HG03108 (cell line): ENCODE data around the gene MINDY1.

Experiments
- ATAC-seq: cut with Tn5 transposase; IDR thresholded peaks from one replicate; pipeline ENCODE4 v1.9.1; 2021; ENCODE audit warnings: moderate library complexity; ENCODE audit not compliant: unreplicated experiment

Gene MINDY1

GRCh38 chr1:150994248-150994647 lies 12.5 kb downstream of the MINDY1 start:
- no peak for ATAC-seq

- ATAC-seq, result no peak
These were observed 14.1 kb downstream of the MINDY1 start for GRCh38 chr1:150992626-150993025.

- ATAC-seq, result no peak
These were observed 18.8 kb downstream of the MINDY1 start for GRCh38 chr1:150987924-150988323.

- ATAC-seq, result no peak
These were observed 21.4 kb downstream of the MINDY1 start for GRCh38 chr1:150985179-150985825.

DNA sequence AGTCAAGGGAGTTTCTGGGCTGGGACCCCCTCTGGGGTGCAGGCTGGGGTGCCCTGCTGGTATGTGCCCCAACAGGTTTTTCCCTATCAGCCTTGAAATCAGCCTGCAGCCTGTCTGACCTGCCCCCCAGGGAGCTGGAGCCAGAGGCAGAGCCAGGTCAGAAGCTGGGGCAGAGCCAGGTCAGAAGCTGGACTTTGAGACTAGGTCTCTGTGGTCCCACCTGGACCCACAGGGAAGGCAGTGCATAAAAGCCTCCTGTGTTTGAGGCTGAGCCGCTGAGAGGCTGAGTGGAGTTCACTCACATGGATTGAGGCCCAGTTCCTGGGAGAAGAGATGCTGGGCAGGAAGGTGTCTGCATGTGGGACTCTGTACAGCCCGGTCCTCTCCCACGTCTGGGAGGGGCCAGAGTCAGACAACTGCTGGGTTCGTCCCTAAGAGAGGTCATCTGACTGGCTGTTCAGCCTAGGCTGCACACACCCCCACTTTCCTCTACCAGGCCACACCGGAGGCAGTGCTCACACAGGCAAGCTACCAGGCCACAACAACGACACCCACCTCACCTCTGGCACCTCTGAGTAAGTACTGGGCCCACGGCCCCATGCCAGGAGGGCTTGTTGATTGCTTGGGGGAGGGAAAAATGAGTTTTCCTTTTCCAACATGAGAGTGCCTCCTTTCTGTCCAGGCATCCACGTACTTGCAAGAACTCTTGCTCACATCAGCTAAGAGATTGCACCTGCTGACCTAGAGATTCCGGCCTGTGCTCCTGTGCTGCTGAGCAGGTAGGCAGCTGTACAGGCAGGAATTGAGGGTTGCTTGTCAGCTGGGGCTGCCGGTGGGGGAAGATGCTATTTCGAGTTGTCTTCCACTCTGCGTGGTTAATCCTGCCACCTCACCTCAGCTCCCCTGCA lies 24.6 kb downstream of the MINDY1 start, which contains the start of gene ANXA9:
Gene ANXA9 (plus strand): TSS at position 488 of the 908 bp plus-strand sequence. CDS start 814 bp downstream, outside the sequence.
- ATAC-seq, result no peak

DNA sequence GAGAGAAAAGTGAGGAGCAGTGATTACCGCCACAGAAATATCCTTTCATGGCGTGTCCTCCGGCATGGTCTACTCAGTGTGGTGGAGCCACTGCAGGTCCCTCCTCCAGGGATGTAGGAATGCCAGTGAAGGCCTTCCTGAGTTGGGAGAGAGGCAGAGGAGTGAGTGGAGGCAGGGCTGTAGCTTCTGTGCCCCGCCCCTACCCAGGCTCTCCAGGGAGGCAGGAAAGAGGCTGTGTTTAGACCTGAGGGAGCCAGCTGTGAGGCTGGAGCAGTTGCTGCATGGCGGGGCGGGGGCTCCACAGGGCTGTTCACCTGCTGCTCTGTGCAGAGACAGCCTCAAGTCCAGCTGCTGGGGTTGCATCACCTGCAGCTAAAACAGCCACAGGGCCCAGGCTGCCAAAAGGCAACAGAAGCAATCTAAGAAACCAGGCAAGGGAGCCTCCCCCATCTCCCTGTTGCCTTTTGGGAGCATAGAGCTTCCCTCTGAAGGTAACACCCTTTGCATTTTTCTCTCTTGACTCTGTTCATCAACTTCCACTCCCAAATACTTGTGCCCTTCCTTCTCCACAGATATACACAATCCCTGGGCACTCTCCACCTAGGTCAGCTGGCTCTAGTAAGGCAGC lies 25.4 kb downstream of the MINDY1 start:
- ATAC-seq, result no peak

DNA sequence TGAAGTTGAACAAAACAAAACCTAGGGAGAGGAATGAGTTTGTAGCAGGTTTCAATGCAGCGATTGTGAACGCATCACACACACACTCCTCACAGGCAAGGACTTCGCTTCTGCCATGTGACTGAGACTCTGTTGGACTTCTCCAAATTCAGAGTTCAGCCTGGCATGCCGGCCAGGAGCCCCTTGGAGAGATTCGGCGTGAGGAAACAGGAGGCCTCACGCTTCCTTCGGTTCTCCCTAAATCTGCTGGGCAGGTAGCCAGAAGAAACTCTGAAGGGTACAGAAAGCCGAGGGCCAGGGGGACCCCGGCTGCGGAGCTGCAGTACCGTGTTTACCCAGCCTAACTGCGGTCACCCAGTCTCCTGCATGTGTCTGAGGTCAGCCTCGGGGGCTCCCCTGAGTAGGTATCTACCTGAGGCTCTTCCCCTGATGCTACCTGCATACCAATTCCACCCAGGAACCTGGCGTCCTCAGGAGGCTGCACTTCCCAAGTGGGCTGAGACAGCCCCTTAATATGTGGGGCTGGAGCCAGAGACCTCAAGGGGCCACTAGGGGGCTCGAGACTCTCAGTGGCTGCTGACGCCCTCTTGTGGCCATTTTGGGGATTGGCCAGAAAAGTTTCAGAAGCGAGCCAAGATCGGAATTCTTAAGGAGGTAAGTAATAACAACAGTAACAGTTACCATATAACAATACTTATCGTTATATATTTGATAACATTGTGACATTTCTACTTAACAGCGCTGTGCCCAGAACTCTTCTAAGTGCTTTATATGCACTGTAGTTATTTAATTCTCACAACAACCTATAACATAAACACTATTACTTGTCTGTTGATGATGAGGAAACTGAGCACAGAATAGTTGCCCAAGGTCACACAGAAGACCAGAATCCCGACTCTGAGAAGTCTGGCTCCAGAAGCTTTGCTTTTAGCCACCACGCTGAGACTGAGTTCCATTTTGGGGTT lies 27.3 kb downstream of the MINDY1 start:
- peak; percentile 37 for ATAC-seq

- ATAC-seq, result no peak
These were observed 29.6 kb downstream of the MINDY1 start for GRCh38 chr1:150976879-150977694.

- ATAC-seq, result no peak
These were observed 30.3 kb downstream of the MINDY1 start for GRCh38 chr1:150976401-150976821.

GRCh38 chr1:150974580-150975478 lies 31.9 kb downstream of the MINDY1 start, which contains the start of gene CERS2:
TSS of gene CERS2 (minus strand) at chr1:150974835. CDS start at chr1:150969090, 5,745 bp downstream.
- peak; percentile 50 for ATAC-seq

GRCh38 chr1:150973836-150974579 lies 32.7 kb downstream of the MINDY1 start:
- peak; percentile 36 for ATAC-seq

DNA sequence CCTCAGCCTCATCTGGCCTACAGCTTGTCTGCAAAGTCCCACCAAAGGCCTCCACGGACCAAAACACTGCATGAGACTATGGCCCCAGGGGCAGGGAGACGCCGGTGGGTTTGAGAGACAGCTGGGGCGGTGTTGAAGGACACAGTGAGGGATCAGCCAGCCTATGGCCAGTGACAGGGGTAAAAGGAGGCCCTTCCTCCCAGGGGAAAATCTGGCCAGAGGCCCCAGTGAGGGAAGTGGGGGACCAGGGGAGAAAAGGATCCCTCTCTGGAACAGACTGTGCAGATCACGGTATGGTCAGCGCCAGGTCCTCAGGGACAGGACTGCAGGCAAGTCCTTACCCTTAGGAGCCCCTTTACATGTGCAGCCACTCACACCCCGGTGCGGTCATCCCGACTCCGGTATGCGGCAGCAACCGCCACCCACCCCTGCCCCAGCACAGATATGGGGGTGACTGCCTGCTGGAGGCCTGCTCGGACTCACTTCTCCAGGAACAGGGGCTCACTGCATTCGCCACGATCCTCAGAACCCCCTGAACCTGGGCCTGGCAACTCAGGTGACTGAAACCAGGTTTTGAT lies 33.4 kb downstream of the MINDY1 start:
- no peak for ATAC-seq

DNA sequence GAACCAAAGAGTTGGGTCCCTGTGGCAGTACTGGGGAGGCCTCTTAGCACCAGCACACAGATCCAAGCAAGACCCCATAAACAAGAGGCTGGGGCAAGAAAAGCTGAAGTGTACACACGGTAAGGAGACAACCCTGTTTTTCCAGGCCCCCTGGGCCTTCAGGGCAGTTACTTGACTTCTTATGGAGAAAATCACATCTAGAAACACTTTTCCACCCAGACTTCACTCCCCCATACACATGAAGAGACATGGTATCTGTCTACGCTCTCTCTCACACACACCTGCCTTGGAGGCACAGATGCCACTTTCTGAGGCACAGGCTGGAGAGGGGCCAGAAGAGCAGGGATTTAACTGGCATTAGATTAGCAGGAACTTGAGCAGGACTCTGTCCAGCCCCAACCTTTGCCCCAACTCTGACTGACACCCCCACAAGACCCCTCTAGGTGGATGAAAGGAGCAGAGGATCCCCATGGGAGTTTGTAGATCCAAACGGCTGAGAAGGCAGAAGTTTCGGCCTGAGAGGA lies 34.2 kb downstream of the MINDY1 start:
- no peak for ATAC-seq

GRCh38 chr1:150971583-150972416 lies 34.9 kb downstream of the MINDY1 start:
- no peak for ATAC-seq

DNA sequence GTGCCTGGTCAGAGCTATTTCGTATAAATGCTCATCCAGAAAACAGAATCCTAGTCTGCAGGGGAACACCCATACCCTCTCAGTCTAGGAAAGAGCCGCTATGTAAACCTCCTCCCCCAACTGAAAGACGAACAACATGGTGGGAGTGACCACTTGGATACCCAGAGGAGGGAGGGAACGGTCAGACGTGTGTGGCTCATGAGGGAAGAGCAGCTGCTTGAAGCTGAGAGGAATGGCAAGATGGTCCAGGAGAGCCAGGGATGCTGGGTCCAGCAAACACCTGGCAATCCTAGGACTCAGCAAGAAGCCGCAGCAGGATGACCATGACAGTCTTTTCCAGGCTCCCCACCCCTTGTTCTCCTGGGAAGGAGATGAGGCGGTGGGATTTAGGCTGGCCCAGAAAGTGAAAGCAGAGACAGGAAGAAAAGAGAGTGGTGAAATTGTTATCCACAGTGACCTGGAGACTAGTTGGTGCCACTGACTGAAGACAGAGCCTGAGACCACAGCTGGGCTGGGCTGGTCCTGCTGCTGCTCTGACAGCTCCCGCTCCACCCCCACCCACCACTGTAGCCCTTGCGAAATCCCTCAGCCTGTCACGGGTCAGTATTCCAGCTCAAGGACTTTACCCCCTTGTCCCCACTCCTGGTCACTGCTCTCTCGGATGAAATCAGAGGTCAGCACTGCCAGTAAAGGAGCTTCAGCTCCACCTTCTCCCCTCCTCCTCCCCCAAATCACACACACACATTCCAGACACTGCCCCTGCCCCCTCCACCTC lies 35.7 kb downstream of the MINDY1 start:
- no peak for ATAC-seq
